DOHH2 (cell line): Measurements from ENCODE around the gene LAMC1.

Source experiments
- H3F3A ChIP-seq: fragments of 200-600 bp; sonication (generic), shearing (Covaris generic); 2 replicates; pipeline ENCODE4 v1.6.0; 2016; ENCODE audit warnings: antibody characterized with exemption, mild to moderate bottlenecking; ENCODE audit not compliant: control insufficient read depth, insufficient read depth
- H3K27ac ChIP-seq: fragments of 200-600 bp; sonication (generic); 2 replicates; pipeline ENCODE4 v1.5.1; 2014; ENCODE audit warnings: low read depth, mild to moderate bottlenecking, low read length, moderate library complexity
- H3K27me3 ChIP-seq: fragments of 200-600 bp; sonication (generic); 2 replicates; pipeline ENCODE4 v1.6.1; 2014; ENCODE audit warnings: mild to moderate bottlenecking, low read length, mixed read lengths; ENCODE audit not compliant: control insufficient read depth
- H3K36me3 ChIP-seq: fragments of 200-600 bp; sonication (generic); 2 replicates; pipeline ENCODE4 v1.6.1; 2014; ENCODE audit warnings: mild to moderate bottlenecking, low read length, moderate library complexity, mixed read lengths; ENCODE audit not compliant: control insufficient read depth
- H3K4me1 ChIP-seq: fragments of 200-600 bp; sonication (generic); 2 replicates; pipeline ENCODE4 v1.6.1; 2014; ENCODE audit warnings: mild to moderate bottlenecking, low read length, mixed read lengths; ENCODE audit not compliant: control insufficient read depth
- H3K4me2 ChIP-seq: fragments of 200-600 bp; sonication (generic); 2 replicates; pipeline ENCODE4 v1.6.0; 2014; ENCODE audit warnings: mild to moderate bottlenecking, low read length, moderate library complexity
- H3K4me3 ChIP-seq: fragments of 200-600 bp; sonication (generic); 2 replicates; pipeline ENCODE4 v1.5.1; 2014; ENCODE audit warnings: mild to moderate bottlenecking, low read length, mixed read lengths
- H3K79me2 ChIP-seq: fragments of 200-600 bp; sonication (generic); 2 replicates; pipeline ENCODE4 v1.6.1; 2014; ENCODE audit warnings: mild to moderate bottlenecking, low read length, mixed read lengths; ENCODE audit not compliant: control insufficient read depth
- H3K9me2 ChIP-seq: fragments of 200-600 bp; sonication (generic); replicated peaks from 2 replicates; pipeline ENCODE4 v1.6.1; 2014; ENCODE audit warnings: mild to moderate bottlenecking, low read length, mixed read lengths; ENCODE audit not compliant: control insufficient read depth
- H3K9me3 ChIP-seq: fragments of 200-600 bp; sonication (generic); 2 replicates; pipeline ENCODE4 v1.6.1; 2014; ENCODE audit warnings: antibody characterized with exemption, low read length, mixed read lengths; ENCODE audit not compliant: control insufficient read depth, insufficient read depth
- H4K20me1 ChIP-seq: fragments of 200-600 bp; sonication (generic); 2 replicates; pipeline ENCODE4 v1.6.0; 2014; ENCODE audit warnings: low read depth, mild to moderate bottlenecking, antibody characterized with exemption, low read length, moderate library complexity; ENCODE audit not compliant: control insufficient read depth, insufficient read depth
- CTCF ChIP-seq: fragments of 200-600 bp; sonication (generic); IDR thresholded peaks from one replicate; pipeline ENCODE4 v1.5.1; 2014; ENCODE audit warnings: antibody characterized with exemption, mild to moderate bottlenecking, low read depth, low read length; ENCODE audit not compliant: poor library complexity, severe bottlenecking
- EZH2phosphoT487 ChIP-seq: fragments of 200-600 bp; sonication (generic); IDR thresholded peaks from 2 replicates; pipeline ENCODE4 v1.6.1; 2017; ENCODE audit warnings: borderline replicate concordance, mild to moderate bottlenecking, antibody characterized with exemption, low read length, moderate library complexity, mixed read lengths

LAMC1 gene

DNA sequence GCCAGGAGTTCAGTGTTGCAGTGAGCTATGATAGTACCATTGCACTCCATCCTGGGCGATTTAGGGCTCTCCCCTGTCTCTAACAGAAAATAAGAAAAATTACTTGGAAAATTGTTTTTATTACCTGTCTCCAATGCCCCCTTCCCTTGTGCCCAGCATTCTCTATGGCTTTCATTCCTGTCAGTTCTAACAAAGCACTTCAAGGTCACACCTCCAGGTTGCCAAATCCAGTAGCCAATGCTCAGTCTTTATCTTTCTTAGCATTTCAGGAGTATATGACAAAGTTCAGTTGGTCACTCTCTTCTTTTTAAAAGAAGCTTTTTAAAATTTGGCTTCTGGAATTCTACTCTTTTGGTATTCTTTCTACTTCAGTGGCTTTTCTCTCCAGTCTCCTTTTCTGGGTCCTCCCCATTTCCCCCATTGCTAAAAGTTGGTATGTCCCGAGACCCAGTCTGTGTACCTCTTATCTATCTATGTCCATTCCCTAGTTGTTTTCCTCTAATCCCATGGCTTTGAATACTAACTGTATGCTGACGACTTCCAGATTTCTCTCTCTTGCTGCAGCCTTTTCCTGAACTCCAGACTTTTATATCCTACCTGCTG is 69.9 kb downstream of the LAMC1 start:
- Histone ChIP-seq H4K20me1 (no peaks in the 10 kb centered on the region), H3K4me3 (no peak overlapping the region), H3K9me2 (no peaks in the 10 kb centered on the region), H3K9me3 (no peaks in the 10 kb centered on the region), H3K4me1 (peaks cover 25% of the 10 kb centered on the region), H3K4me2 (no peak overlapping the region), H3K27ac (no peak overlapping the region), H3K79me2 (no peaks in the 10 kb centered on the region), H3K27me3 (no peaks in the 10 kb centered on the region), H3F3A (no peaks in the 10 kb centered on the region), H3K36me3 (no peaks in the 10 kb centered on the region)
- TF ChIP-seq EZH2phosphoT487, result no peak
- no peak for TF ChIP-seq CTCF

DNA sequence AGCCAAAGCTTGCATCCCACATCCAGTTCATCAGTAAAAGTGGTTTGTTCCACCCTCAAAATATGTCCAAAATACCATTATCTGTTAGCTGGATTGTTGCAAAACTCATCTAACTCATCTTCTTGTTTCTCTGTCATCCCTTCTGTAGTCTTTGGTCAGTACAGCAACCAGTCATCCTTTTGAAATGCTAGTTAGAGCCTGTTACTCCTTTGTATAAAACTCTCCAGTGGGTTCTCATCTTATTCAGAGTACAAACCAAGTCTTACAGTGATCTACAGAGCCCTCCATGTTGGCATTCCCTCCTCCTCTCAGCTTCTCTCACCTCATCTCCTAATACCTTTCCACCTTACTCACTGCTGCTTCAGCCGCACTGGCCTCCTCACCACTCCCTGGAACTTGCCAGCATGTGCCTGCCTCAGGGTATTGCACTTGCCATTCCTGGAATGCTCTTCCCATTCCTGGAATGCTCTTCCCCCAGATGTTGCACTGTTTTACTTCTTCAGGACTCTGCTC is 70.6 kb downstream of the LAMC1 start:
- Histone ChIP-seq H4K20me1 (no peaks in the 10 kb centered on the region), H3K27ac (no peak overlapping the region), H3K4me3 (no peak overlapping the region), H3K9me3 (no peaks in the 10 kb centered on the region), H3K9me2 (no peaks in the 10 kb centered on the region), H3K4me1 (peaks cover 25% of the 10 kb centered on the region), H3K79me2 (no peaks in the 10 kb centered on the region), H3F3A (no peaks in the 10 kb centered on the region), H3K27me3 (no peaks in the 10 kb centered on the region), H3K36me3 (no peaks in the 10 kb centered on the region), H3K4me2 (no peak overlapping the region)
- TF ChIP-seq EZH2phosphoT487 (no peak), CTCF (no peak)

GRCh38 chr1:183094351-183094750 is 71.1 kb downstream of the LAMC1 start:
- Histone ChIP-seq H3K9me3 (no peaks in the 10 kb centered on the region), H3K27ac (no peak overlapping the region), H3K9me2 (no peaks in the 10 kb centered on the region), H3F3A (no peaks in the 10 kb centered on the region), H3K4me3 (no peak overlapping the region), H3K79me2 (no peaks in the 10 kb centered on the region), H4K20me1 (no peaks in the 10 kb centered on the region), H3K4me1 (peaks cover 25% of the 10 kb centered on the region), H3K36me3 (no peaks in the 10 kb centered on the region), H3K4me2 (no peak overlapping the region), H3K27me3 (no peaks in the 10 kb centered on the region)
- no peak for TF ChIP-seq CTCF
- no peak for TF ChIP-seq EZH2phosphoT487
